Panc1 (cell line): ENCODE results near the gene DOK5. TPM values are rescaled to one million over a fixed set of nuclear protein-coding genes. Genes with fewer than 3 reads are reported as not detected.
A peak's percentile ranks its signal among the peaks of the same experiment; 100 is the strongest.

Source experiments
- ATAC-seq: fragments of 200-7000 bp; cut with Tn5 transposase; 2 replicates; pipeline ENCODE4 v1.9.1; 2020; ENCODE audit warnings: mild to moderate bottlenecking, moderate library complexity
- BruUV-seq: library from RNA; stranded (reverse); fragments of 400-500 nt; replicated peaks from 2 replicates; lab custom pipeline; 2021; lab: Mats Ljungman, UMichigan
- CTCF ChIA-PET: fragments of 300-600 bp; sonication (Branson Sonifier 250); formaldehyde crosslinking; loops from one replicate; lab custom pipeline; 2022; ENCODE audit warnings: antibody characterized with exemption; lab: Charles Lee
- POLR2A ChIA-PET: fragments of 300-600 bp; sonication (Branson Sonifier 250); formaldehyde crosslinking; loops from one replicate; lab custom pipeline; 2022; ENCODE audit warnings: antibody characterized with exemption; lab: Charles Lee
- DNase-seq: peaks from one replicate; pipeline ENCODE4 v3.0.0-alpha.2; 2010; ENCODE audit warnings: low read depth, low spot score
- H3K27ac ChIP-seq: 2 replicates; pipeline ENCODE4 v1.5.1; 2011; ENCODE audit warnings: mild to moderate bottlenecking, low read length, inconsistent platforms
- H3K27me3 ChIP-seq: fragments of 200-500 bp; sonication (Bioruptor generic); 2 replicates; pipeline ENCODE4 v1.6.0; 2014; ENCODE audit warnings: low read length, inconsistent platforms; ENCODE audit not compliant: control insufficient read depth, insufficient read depth
- H3K36me3 ChIP-seq: fragments of 200-500 bp; sonication (Bioruptor generic); 2 replicates; pipeline ENCODE4 v1.5.1; 2014; ENCODE audit warnings: inconsistent platforms, mild to moderate bottlenecking, low read length, moderate library complexity; ENCODE audit not compliant: control insufficient read depth, insufficient read depth
- H3K4me1 ChIP-seq: 2 replicates; pipeline ENCODE4 v1.5.1; 2011; ENCODE audit warnings: inconsistent platforms, mild to moderate bottlenecking, low read length, moderate library complexity; ENCODE audit not compliant: control insufficient read depth, insufficient read depth
- H3K4me3 ChIP-seq, 2 experiments: 2 replicates each; pipeline ENCODE4 v1.5.1; 2011 to 2012; ENCODE audit warnings: low read depth in 2 of 2, low read length in 2 of 2, mild to moderate bottlenecking in 2 of 2, inconsistent platforms in 1 of 2, moderate library complexity in 1 of 2
- H3K9me3 ChIP-seq: fragments of 200-500 bp; sonication (Bioruptor generic); 2 replicates; pipeline ENCODE4 v1.5.1; 2014; ENCODE audit warnings: low read depth, mild to moderate bottlenecking, inconsistent platforms, low read length, moderate library complexity; ENCODE audit not compliant: control insufficient read depth, insufficient read depth
- POLR2AphosphoS5 ChIP-seq: IDR thresholded peaks from 2 replicates; pipeline ENCODE4 v1.6.1; 2012; ENCODE audit warnings: mild to moderate bottlenecking, low read depth, low read length, moderate library complexity
- REST ChIP-seq, 2 experiments: IDR thresholded peaks; 2 replicates each; pipeline ENCODE4 v1.6.1; 2011 to 2012; ENCODE audit warnings: low read depth in 2 of 2, control low read depth in 1 of 2, low read length in 1 of 2, mild to moderate bottlenecking in 1 of 2, moderate library complexity in 1 of 2; ENCODE audit not compliant: insufficient read depth in 1 of 2
- SIN3A ChIP-seq: IDR thresholded peaks from 2 replicates; pipeline ENCODE4 v1.6.1; 2012; ENCODE audit warnings: low read depth, mild to moderate bottlenecking, low read length, moderate library complexity, borderline replicate concordance; ENCODE audit not compliant: insufficient read depth
- TCF7L2 ChIP-seq: IDR thresholded peaks from 2 replicates; pipeline ENCODE4 v1.6.1; 2011; ENCODE audit warnings: mild to moderate bottlenecking, low read depth, low read length, inconsistent platforms
- in situ Hi-C: cut with HindIII; loops from 2 replicates; pipeline ENCODE4 v1.10.0; 2016; ENCODE audit warnings: low sequenced_read_pairs, low pct_unique_long_range_greater_than_20kb
- intact Hi-C: fragments of 100-400 bp; cut with micrococcal nuclease; formaldehyde crosslinking; loops from one replicate; pipeline ENCODE4 v1.10.0; 2022; ENCODE audit not compliant: unreplicated experiment
- total RNA-seq: library from RNA; stranded (reverse); gene quantifications from one replicate; pipeline ENCODE4 v1.2.1, GENCODE V29; 2021; ENCODE audit not compliant: unreplicated experiment
- TF ChIP-seq, protein P1 (sequence below): fragments of 450-650 bp; IDR thresholded peaks from 2 replicates; pipeline ENCODE4 v1.5.1; 2017; ENCODE audit warnings: mild to moderate bottlenecking

DOK5 gene
- total RNA-seq, 1 experiment from 2014 or later = 0.18 TPM

- no peaks in the 10 kb centered on the region for H3K36me3 ChIP-seq
- no peak overlapping the region for H3K4me3 ChIP-seq
- no TSS peak for BruUV-seq
- in situ Hi-C loops (no loop called here), intact Hi-C loops (no loop called here)
- H3K4me1 ChIP-seq = no peaks in the 10 kb centered on the region
- H3K9me3 ChIP-seq = no peaks in the 10 kb centered on the region
- TF ChIP-seq POLR2AphosphoS5 (no peak), TCF7L2 (no peak), REST (IDR thresholded peaks at IDR 0.05; ENCODE audit: insufficient read depth in 1 of 2, low read depth in 2 of 2, low read length in 1 of 2) (no peak), SIN3A (no peak)
- TF ChIP-seq, protein P1, sequence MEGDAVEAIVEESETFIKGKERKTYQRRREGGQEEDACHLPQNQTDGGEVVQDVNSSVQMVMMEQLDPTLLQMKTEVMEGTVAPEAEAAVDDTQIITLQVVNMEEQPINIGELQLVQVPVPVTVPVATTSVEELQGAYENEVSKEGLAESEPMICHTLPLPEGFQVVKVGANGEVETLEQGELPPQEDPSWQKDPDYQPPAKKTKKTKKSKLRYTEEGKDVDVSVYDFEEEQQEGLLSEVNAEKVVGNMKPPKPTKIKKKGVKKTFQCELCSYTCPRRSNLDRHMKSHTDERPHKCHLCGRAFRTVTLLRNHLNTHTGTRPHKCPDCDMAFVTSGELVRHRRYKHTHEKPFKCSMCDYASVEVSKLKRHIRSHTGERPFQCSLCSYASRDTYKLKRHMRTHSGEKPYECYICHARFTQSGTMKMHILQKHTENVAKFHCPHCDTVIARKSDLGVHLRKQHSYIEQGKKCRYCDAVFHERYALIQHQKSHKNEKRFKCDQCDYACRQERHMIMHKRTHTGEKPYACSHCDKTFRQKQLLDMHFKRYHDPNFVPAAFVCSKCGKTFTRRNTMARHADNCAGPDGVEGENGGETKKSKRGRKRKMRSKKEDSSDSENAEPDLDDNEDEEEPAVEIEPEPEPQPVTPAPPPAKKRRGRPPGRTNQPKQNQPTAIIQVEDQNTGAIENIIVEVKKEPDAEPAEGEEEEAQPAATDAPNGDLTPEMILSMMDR = no peak
- H3K27ac ChIP-seq = no peak overlapping the region
- POLR2A ChIA-PET = no interaction called here
- no peak for ATAC-seq
- H3K27me3 ChIP-seq = no peaks in the 10 kb centered on the region
- CTCF ChIA-PET = no interaction called here
- no peak for DNase-seq
Observed at GRCh38 chr20:54494303-54495006, 19.1 kb downstream of the DOK5 start.

DNA sequence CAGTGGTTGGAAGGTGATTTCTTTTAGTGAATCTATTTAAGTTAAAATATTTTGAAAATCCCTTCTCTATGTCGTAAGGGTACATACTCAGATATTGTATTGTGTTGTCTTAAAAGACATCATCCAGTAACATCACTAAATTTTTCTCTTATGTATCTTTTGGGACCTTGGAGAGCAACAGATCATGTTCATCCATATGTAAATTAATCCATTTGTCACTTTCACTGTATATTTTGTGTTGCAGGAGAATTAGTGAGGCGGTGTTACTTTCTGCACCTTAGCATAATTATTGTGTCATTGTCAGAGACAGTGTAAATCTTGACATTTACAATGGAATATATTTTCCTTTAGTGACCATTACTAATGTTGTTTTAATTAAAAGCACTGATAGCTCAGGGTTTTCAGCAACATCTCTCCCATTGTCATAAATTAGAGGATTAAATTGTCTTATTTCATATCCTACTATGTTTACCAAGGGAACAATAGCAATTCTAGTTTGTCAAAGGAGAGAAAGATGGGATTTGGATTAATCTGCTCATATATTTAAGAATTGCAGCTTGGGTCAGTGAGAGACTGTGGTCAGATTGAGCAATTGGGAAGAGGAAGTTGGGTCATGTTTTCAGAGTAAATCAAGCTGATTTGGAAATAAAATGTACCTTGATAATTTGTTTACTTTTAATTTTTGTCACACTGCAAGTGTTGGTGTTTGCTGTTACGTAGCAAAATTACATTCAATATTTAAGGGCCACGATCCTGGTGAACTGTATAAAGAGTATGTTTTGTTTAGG is 22.7 kb downstream of the DOK5 start:
- CTCF ChIA-PET = no interaction called here
- no peaks in the 10 kb centered on the region for H3K4me1 ChIP-seq
- in situ Hi-C loops = no loop called here
- H3K9me3 ChIP-seq = no peaks in the 10 kb centered on the region
- H3K27ac ChIP-seq = no peak overlapping the region
- H3K27me3 ChIP-seq = no peaks in the 10 kb centered on the region
- ATAC-seq (no peak), DNase-seq (no peak)
- intact Hi-C loops = no loop called here
- POLR2A ChIA-PET = no interaction called here
- H3K4me3 ChIP-seq = no peak overlapping the region
- BruUV-seq = no TSS peak
- TF ChIP-seq POLR2AphosphoS5 (no peak), REST (IDR thresholded peaks at IDR 0.05; ENCODE audit: insufficient read depth in 1 of 2, low read depth in 2 of 2, low read length in 1 of 2) (0 out of 4 replicates have a peak, but pooled peaks of 1 of the 2 experiments have one; percentile 36)
- H3K36me3 ChIP-seq = no peaks in the 10 kb centered on the region
